Epithelial cell of esophagus (primary cell): Measurements from ENCODE around the gene NELL2.

Experiments
- DNase-seq: peaks from one replicate; pipeline ENCODE4 v3.0.0; 2010; ENCODE audit warnings: low read depth
- H3K4me3 ChIP-seq: 2 replicates; pipeline ENCODE4 v1.5.1; 2011; ENCODE audit warnings: mild to moderate bottlenecking, low read length, control low read depth
- CTCF ChIP-seq: IDR thresholded peaks from 2 replicates; pipeline ENCODE4 v1.5.1; 2011; ENCODE audit warnings: low read depth, mild to moderate bottlenecking, low read length, control low read depth, inconsistent platforms; ENCODE audit not compliant: insufficient read depth; ENCODE audit errors: missing control alignments

The NELL2 gene

GRCh38 chr12:44851586-44851985, 24.5 kb downstream of the NELL2 start:
- TF ChIP-seq CTCF: no peak
- no peak overlapping the region for H3K4me3 ChIP-seq
- DNase-seq: no peak

GRCh38 chr12:44848703-44849085, 27.4 kb downstream of the NELL2 start:
- no peak for DNase-seq
- no peak overlapping the region for H3K4me3 ChIP-seq
- no peak for TF ChIP-seq CTCF

- no peak for DNase-seq
- H3K4me3 ChIP-seq: no peak overlapping the region
- no peak for TF ChIP-seq CTCF
Measured at GRCh38 chr12:44847888-44848702, 28.0 kb downstream of the NELL2 start.

- no peak for DNase-seq
- no peak for TF ChIP-seq CTCF
- no peak overlapping the region for H3K4me3 ChIP-seq
Measured at GRCh38 chr12:44847403-44847802, 28.7 kb downstream of the NELL2 start.

- no peak overlapping the region for H3K4me3 ChIP-seq
- no peak for TF ChIP-seq CTCF
- DNase-seq: no peak
Measured at GRCh38 chr12:44846826-44847225, 29.3 kb downstream of the NELL2 start.

GRCh38 chr12:44842669-44843068, 33.4 kb downstream of the NELL2 start:
- no peak for DNase-seq
- TF ChIP-seq CTCF: no peak
- no peak overlapping the region for H3K4me3 ChIP-seq

GRCh38 chr12:44839785-44840184, 36.3 kb downstream of the NELL2 start:
- TF ChIP-seq CTCF: no peak
- DNase-seq: no peak
- H3K4me3 ChIP-seq: no peak overlapping the region
